ENCODE data around the gene DNAJC5.

Gene DNAJC5

DNA sequence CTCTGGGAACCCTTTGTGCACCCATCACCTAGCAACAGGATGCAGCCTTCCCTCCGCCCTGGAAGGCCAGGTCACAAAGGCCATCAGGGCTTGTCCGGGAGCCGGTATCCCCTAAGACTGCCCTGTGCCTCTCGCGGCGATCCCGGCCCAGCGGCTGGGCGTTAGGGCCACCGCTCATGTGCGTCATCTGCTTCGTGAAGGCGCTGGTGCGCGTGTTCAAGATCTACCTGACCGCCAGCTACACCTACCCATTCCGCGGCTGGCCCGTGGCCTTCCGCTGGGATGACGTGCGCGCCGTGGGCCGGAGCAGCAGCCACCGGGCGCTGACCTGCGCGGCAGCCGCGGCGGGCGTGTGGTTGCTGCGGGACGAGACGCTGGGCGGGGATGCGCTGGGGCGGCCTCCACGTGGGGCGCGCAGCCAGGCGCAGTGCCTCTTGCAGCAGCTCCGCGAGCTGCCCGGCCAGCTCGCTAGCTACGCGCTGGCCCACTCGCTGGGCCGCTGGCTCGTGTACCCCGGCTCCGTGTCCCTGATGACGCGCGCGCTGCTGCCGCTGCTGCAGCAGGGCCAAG is 33.5 kb upstream of the DNAJC5 start, which contains the start of gene ABHD16B:
ABHD16B (plus strand) TSS at position 134 of the 570 bp plus-strand sequence; CDS start at position 177, 43 bp downstream.
- H4K20me1 ChIP-seq (ENCODE audit: insufficient read depth, low read length, poor library complexity, severe bottlenecking): peaks cover 5% of the 10 kb centered on the region
- H3F3A ChIP-seq (ENCODE audit: low read depth): no peaks in the 10 kb centered on the region
- no peak within 1 kb of the TSS for H3K9ac ChIP-seq (ENCODE audit: low read depth, low read length, poor library complexity, severe bottlenecking)
- no peak within 1 kb of the TSS for H3K4me2 ChIP-seq (ENCODE audit: low read depth, low read length, poor library complexity, severe bottlenecking)
- TF ChIP-seq EZH2phosphoT487 (IDR thresholded peaks at IDR 0.05; ENCODE audit: borderline replicate concordance): no peak
- TF ChIP-seq, protein P1, sequence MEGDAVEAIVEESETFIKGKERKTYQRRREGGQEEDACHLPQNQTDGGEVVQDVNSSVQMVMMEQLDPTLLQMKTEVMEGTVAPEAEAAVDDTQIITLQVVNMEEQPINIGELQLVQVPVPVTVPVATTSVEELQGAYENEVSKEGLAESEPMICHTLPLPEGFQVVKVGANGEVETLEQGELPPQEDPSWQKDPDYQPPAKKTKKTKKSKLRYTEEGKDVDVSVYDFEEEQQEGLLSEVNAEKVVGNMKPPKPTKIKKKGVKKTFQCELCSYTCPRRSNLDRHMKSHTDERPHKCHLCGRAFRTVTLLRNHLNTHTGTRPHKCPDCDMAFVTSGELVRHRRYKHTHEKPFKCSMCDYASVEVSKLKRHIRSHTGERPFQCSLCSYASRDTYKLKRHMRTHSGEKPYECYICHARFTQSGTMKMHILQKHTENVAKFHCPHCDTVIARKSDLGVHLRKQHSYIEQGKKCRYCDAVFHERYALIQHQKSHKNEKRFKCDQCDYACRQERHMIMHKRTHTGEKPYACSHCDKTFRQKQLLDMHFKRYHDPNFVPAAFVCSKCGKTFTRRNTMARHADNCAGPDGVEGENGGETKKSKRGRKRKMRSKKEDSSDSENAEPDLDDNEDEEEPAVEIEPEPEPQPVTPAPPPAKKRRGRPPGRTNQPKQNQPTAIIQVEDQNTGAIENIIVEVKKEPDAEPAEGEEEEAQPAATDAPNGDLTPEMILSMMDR (conservative IDR thresholded peaks at IDR 0.05; ENCODE audit: low read length): no peak
- H2AFZ ChIP-seq (ENCODE audit: low read length): no peak within 1 kb of the TSS
- no peaks in the 10 kb centered on the region; the same call in 1 of the 2 replicates for H3K36me3 ChIP-seq (ENCODE audit: insufficient read depth, low read length)
- H3K9me3 ChIP-seq (ENCODE audit: insufficient read depth, low read depth, low read length): no peaks in the 10 kb centered on the region
- H3K9me2 ChIP-seq (replicated peaks; ENCODE audit: low read depth, low read length): no peaks in the 10 kb centered on the region
- no peak within 1 kb of the TSS for H3K4me3 ChIP-seq (ENCODE audit: low read length, poor library complexity, severe bottlenecking)
- no peaks in the 10 kb centered on the region for H3K27me3 ChIP-seq (ENCODE audit: insufficient read depth, low read length, poor library complexity, severe bottlenecking)
- H3K79me2 ChIP-seq (ENCODE audit: insufficient read depth, low read length): peaks cover 34% of the 10 kb centered on the region
- H3K4me1 ChIP-seq (ENCODE audit: insufficient read depth, low read length, poor library complexity, severe bottlenecking): peaks cover 42% of the 10 kb centered on the region

DNA sequence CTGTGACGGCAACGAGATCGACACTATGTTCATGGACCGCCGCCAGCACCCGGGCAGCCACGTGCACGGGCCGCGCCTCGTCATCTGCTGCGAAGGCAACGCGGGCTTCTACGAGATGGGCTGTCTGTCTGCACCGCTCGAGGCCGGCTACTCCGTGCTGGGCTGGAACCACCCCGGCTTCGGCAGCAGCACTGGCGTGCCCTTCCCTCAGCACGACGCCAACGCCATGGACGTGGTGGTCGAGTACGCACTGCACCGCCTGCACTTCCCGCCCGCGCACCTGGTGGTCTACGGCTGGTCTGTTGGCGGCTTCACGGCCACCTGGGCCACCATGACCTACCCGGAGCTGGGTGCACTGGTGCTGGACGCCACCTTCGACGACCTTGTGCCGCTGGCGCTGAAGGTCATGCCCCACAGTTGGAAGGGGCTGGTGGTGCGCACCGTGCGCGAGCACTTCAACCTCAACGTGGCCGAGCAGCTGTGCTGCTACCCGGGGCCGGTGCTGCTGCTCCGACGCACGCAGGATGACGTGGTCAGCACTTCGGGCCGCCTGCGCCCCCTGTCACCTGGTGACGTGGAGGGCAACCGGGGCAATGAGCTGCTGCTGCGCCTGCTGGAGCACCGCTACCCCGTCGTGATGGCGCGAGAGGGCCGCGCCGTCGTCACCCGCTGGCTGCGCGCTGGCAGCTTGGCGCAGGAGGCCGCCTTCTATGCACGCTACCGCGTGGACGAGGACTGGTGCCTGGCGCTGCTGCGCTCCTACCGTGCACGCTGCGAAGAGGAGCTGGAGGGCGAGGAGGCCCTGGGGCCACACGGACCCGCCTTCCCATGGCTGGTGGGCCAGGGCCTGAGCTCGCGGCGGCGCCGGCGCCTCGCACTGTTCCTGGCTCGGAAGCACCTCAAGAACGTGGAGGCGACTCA is 32.7 kb upstream of the DNAJC5 start:
- peaks cover 43% of the 10 kb centered on the region for H3K4me1 ChIP-seq (ENCODE audit: insufficient read depth, low read length, poor library complexity, severe bottlenecking)
- H3K36me3 ChIP-seq (ENCODE audit: insufficient read depth, low read length): no peaks in the 10 kb centered on the region; the same call in 1 of the 2 replicates
- no peaks in the 10 kb centered on the region for H3K9me2 ChIP-seq (replicated peaks; ENCODE audit: low read depth, low read length)
- no peak overlapping the region for H3K9ac ChIP-seq (ENCODE audit: low read depth, low read length, poor library complexity, severe bottlenecking)
- H3K9me3 ChIP-seq (ENCODE audit: insufficient read depth, low read depth, low read length): no peaks in the 10 kb centered on the region
- no peak overlapping the region for H3K4me2 ChIP-seq (ENCODE audit: low read depth, low read length, poor library complexity, severe bottlenecking)
- H3K79me2 ChIP-seq (ENCODE audit: insufficient read depth, low read length): peaks cover 42% of the 10 kb centered on the region
- no peaks in the 10 kb centered on the region for H3K27me3 ChIP-seq (ENCODE audit: insufficient read depth, low read length, poor library complexity, severe bottlenecking)
- H3F3A ChIP-seq (ENCODE audit: low read depth): no peaks in the 10 kb centered on the region
- no peak overlapping the region for H2AFZ ChIP-seq (ENCODE audit: low read length)
- TF ChIP-seq EZH2phosphoT487 (IDR thresholded peaks at IDR 0.05; ENCODE audit: borderline replicate concordance): no peak
- TF ChIP-seq, protein P1 (conservative IDR thresholded peaks at IDR 0.05; ENCODE audit: low read length): no peak
- H4K20me1 ChIP-seq (ENCODE audit: insufficient read depth, low read length, poor library complexity, severe bottlenecking): peaks cover 5% of the 10 kb centered on the region
- no peak overlapping the region for H3K4me3 ChIP-seq (ENCODE audit: low read length, poor library complexity, severe bottlenecking)

DNA sequence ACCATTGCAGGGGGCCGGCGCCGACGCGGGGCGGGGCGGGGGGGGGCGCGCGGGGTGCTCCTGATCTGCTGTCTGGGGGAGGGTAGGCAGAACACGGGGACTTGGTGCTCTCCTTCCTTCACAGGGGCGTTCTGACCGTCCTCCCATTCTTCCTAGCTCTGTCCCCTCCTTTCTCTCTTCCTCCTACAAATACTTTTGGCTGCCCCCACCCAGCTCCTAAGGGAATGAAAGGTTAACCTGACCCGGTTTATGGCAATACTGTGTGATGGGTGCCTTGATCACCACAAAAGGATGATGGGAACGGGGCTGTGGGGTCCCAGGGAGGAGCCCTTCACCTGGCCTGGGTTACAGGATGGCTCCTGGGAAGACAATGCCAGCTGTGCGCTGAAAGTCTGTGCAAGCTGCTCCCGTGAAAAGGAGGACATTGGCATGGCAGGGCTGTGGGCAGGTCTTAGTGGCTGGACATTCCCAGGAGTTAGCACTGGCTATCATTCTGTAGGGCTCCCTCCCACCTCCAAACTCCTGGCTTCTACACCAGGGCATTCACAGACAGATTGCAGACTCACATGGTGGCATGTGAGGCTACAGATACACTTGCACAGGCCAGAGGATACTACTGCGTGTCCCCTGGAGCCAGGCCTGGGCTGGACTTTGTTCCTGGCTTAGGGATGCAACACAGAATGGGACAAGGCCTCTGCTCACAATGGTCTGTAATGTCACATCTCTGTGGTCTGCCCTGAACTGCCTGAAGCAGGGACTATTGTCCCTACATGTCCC is 31.7 kb upstream of the DNAJC5 start:
- peak overlapping the region; percentile 95 for H3K4me2 ChIP-seq (ENCODE audit: low read depth, low read length, poor library complexity, severe bottlenecking)
- H3K27me3 ChIP-seq (ENCODE audit: insufficient read depth, low read length, poor library complexity, severe bottlenecking): no peaks in the 10 kb centered on the region
- H3K36me3 ChIP-seq (ENCODE audit: insufficient read depth, low read length): no peaks in the 10 kb centered on the region; the same call in 1 of the 2 replicates
- peak overlapping the region; percentile 94 for H3K9ac ChIP-seq (ENCODE audit: low read depth, low read length, poor library complexity, severe bottlenecking)
- peaks cover 51% of the 10 kb centered on the region for H3K79me2 ChIP-seq (ENCODE audit: insufficient read depth, low read length)
- H3K9me2 ChIP-seq (replicated peaks; ENCODE audit: low read depth, low read length): no peaks in the 10 kb centered on the region
- H3K9me3 ChIP-seq (ENCODE audit: insufficient read depth, low read depth, low read length): no peaks in the 10 kb centered on the region
- H4K20me1 ChIP-seq (ENCODE audit: insufficient read depth, low read length, poor library complexity, severe bottlenecking): peaks cover 5% of the 10 kb centered on the region
- 0 out of 2 replicates have a peak overlapping the region, but pooled peaks have one; percentile 77 for H2AFZ ChIP-seq (ENCODE audit: low read length)
- H3F3A ChIP-seq (ENCODE audit: low read depth): no peaks in the 10 kb centered on the region
- peaks cover 35% of the 10 kb centered on the region for H3K4me1 ChIP-seq (ENCODE audit: insufficient read depth, low read length, poor library complexity, severe bottlenecking)
- no peak for TF ChIP-seq EZH2phosphoT487 (IDR thresholded peaks at IDR 0.05; ENCODE audit: borderline replicate concordance)
- TF ChIP-seq, protein P1 (conservative IDR thresholded peaks at IDR 0.05; ENCODE audit: low read length): no peak
- H3K4me3 ChIP-seq (ENCODE audit: low read length, poor library complexity, severe bottlenecking): peak overlapping the region; percentile 98
